H1 (cell line): Measurements from ENCODE around the gene COA4. TPM values are rescaled to one million over a fixed set of nuclear protein-coding genes. Genes with fewer than 3 reads are reported as not detected.

ENCODE experiments used
- BACH1 ChIP-seq: IDR thresholded peaks from 2 replicates; pipeline ENCODE4 v1.6.1; 2012; ENCODE audit warnings: low read length, improper control_type of control experiment
- CEBPB ChIP-seq: IDR thresholded peaks from 2 replicates; pipeline ENCODE4 v1.6.1; 2012; ENCODE audit warnings: low read depth, low read length
- CHD2 ChIP-seq: IDR thresholded peaks from 2 replicates; pipeline ENCODE4 v1.6.1; 2012; ENCODE audit warnings: low read length, improper control_type of control experiment
- HDAC2 ChIP-seq, 2 experiments: fragments of 300-600 bp in 1 of 2; sonication (generic) in 1 of 2; IDR thresholded peaks; 2 replicates each; pipeline ENCODE4 v1.6.1; 2011 to 2012; ENCODE audit warnings: low read depth in 2 of 2, low read length in 2 of 2, mild to moderate bottlenecking in 2 of 2, moderate library complexity in 2 of 2, borderline replicate concordance in 1 of 2, inconsistent platforms in 1 of 2
- polyA plus RNA-seq, 7 experiments: library from polyadenylated mRNA; depleted of rRNA in 3 of 7; stranded (reverse) in 5 of 7; unstranded in 2 of 7; fragments of >200 nt in 5 of 7; fragments of 200-250 nt in 2 of 7; gene quantifications; 1 replicate in 5 of 7; 2 replicates in 1 of 7; 4 replicates in 1 of 7; pipeline versions ENCODE4 v1.2.1 to v1.2.3, GENCODE V29; 2011 to 2013; ENCODE audit warnings: missing spikeins in 2 of 7, mixed read lengths in 2 of 7
- total RNA-seq: library from RNA; stranded (reverse); fragmentation: NEBNext Ultra II Directional; extraction: Animal tissue kit (Norgen Biotek cat#: 25700); gene quantifications from 2 replicates; pipeline ENCODE4 v1.2.1, GENCODE V29; 2021
- TF ChIP-seq, protein P1 (sequence below): fragments of 300-600 bp; sonication (generic); IDR thresholded peaks from 2 replicates; pipeline ENCODE4 v1.7.1; 2012; ENCODE audit warnings: low read length, moderate library complexity, mild to moderate bottlenecking, inconsistent platforms; ENCODE audit not compliant: insufficient replicate concordance

Gene COA4
- total and polyA plus RNA-seq, 2 of the 8 experiments (the other 6 are each of a cell fraction or from before 2014, with no cell fraction given): 177 to 380 TPM

GRCh38 chr11:73883856-73884255 lies 7.2 kb upstream of the COA4 start (continued):
- TF ChIP-seq, protein P1, sequence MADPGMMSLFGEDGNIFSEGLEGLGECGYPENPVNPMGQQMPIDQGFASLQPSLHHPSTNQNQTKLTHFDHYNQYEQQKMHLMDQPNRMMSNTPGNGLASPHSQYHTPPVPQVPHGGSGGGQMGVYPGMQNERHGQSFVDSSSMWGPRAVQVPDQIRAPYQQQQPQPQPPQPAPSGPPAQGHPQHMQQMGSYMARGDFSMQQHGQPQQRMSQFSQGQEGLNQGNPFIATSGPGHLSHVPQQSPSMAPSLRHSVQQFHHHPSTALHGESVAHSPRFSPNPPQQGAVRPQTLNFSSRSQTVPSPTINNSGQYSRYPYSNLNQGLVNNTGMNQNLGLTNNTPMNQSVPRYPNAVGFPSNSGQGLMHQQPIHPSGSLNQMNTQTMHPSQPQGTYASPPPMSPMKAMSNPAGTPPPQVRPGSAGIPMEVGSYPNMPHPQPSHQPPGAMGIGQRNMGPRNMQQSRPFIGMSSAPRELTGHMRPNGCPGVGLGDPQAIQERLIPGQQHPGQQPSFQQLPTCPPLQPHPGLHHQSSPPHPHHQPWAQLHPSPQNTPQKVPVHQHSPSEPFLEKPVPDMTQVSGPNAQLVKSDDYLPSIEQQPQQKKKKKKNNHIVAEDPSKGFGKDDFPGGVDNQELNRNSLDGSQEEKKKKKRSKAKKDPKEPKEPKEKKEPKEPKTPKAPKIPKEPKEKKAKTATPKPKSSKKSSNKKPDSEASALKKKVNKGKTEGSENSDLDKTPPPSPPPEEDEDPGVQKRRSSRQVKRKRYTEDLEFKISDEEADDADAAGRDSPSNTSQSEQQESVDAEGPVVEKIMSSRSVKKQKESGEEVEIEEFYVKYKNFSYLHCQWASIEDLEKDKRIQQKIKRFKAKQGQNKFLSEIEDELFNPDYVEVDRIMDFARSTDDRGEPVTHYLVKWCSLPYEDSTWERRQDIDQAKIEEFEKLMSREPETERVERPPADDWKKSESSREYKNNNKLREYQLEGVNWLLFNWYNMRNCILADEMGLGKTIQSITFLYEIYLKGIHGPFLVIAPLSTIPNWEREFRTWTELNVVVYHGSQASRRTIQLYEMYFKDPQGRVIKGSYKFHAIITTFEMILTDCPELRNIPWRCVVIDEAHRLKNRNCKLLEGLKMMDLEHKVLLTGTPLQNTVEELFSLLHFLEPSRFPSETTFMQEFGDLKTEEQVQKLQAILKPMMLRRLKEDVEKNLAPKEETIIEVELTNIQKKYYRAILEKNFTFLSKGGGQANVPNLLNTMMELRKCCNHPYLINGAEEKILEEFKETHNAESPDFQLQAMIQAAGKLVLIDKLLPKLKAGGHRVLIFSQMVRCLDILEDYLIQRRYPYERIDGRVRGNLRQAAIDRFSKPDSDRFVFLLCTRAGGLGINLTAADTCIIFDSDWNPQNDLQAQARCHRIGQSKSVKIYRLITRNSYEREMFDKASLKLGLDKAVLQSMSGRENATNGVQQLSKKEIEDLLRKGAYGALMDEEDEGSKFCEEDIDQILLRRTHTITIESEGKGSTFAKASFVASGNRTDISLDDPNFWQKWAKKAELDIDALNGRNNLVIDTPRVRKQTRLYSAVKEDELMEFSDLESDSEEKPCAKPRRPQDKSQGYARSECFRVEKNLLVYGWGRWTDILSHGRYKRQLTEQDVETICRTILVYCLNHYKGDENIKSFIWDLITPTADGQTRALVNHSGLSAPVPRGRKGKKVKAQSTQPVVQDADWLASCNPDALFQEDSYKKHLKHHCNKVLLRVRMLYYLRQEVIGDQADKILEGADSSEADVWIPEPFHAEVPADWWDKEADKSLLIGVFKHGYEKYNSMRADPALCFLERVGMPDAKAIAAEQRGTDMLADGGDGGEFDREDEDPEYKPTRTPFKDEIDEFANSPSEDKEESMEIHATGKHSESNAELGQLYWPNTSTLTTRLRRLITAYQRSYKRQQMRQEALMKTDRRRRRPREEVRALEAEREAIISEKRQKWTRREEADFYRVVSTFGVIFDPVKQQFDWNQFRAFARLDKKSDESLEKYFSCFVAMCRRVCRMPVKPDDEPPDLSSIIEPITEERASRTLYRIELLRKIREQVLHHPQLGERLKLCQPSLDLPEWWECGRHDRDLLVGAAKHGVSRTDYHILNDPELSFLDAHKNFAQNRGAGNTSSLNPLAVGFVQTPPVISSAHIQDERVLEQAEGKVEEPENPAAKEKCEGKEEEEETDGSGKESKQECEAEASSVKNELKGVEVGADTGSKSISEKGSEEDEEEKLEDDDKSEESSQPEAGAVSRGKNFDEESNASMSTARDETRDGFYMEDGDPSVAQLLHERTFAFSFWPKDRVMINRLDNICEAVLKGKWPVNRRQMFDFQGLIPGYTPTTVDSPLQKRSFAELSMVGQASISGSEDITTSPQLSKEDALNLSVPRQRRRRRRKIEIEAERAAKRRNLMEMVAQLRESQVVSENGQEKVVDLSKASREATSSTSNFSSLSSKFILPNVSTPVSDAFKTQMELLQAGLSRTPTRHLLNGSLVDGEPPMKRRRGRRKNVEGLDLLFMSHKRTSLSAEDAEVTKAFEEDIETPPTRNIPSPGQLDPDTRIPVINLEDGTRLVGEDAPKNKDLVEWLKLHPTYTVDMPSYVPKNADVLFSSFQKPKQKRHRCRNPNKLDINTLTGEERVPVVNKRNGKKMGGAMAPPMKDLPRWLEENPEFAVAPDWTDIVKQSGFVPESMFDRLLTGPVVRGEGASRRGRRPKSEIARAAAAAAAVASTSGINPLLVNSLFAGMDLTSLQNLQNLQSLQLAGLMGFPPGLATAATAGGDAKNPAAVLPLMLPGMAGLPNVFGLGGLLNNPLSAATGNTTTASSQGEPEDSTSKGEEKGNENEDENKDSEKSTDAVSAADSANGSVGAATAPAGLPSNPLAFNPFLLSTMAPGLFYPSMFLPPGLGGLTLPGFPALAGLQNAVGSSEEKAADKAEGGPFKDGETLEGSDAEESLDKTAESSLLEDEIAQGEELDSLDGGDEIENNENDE: no peak
- TF ChIP-seq BACH1 (no peak), CEBPB (no peak), HDAC2 (IDR thresholded peaks at IDR 0.05; ENCODE audit: borderline replicate concordance in 1 of 2, low read depth in 2 of 2, low read length in 2 of 2) (no peak), CHD2 (no peak)
